ENCODE data around the gene POU2AF1.
A peak's percentile ranks its signal among the peaks of the same experiment; 100 is the strongest.

The POU2AF1 gene

GRCh38 chr11:111378861-111379601 lies at the start of gene POU2AF1:
Gene POU2AF1, minus strand, starts transcription at chr11:111379275. Its CDS starts 98 bp downstream, at chr11:111379177.
- no peak for DNase-seq

- no peak for DNase-seq
These were observed 49.2 kb upstream of the POU2AF1 start for GRCh38 chr11:111428113-111428876.

GRCh38 chr11:111427471-111427912 lies 48.4 kb upstream of the POU2AF1 start:
- peak; percentile 5 for DNase-seq

GRCh38 chr11:111426617-111427016 lies 47.5 kb upstream of the POU2AF1 start:
- no peak for DNase-seq

- no peak for DNase-seq
These were observed 44.2 kb upstream of the POU2AF1 start for GRCh38 chr11:111423250-111423615.

GRCh38 chr11:111422494-111423249 lies 43.6 kb upstream of the POU2AF1 start:
- DNase-seq = peak; percentile 24

- no peak for DNase-seq
These were observed 42.2 kb upstream of the POU2AF1 start for GRCh38 chr11:111421251-111421650.

GRCh38 chr11:111419641-111420327 lies 40.7 kb upstream of the POU2AF1 start:
- DNase-seq = no peak

- no peak for DNase-seq
These were observed 40.1 kb upstream of the POU2AF1 start for GRCh38 chr11:111419181-111419580.

GRCh38 chr11:111418436-111418787 lies 39.3 kb upstream of the POU2AF1 start:
- no peak for DNase-seq

GRCh38 chr11:111417766-111418435 lies 38.8 kb upstream of the POU2AF1 start:
- DNase-seq = no peak

GRCh38 chr11:111417011-111417765 lies 38.1 kb upstream of the POU2AF1 start:
- DNase-seq = no peak

GRCh38 chr11:111416231-111416960 lies 37.3 kb upstream of the POU2AF1 start:
- DNase-seq = no peak

GRCh38 chr11:111414936-111415335 lies 35.9 kb upstream of the POU2AF1 start:
- DNase-seq = no peak

- DNase-seq = no peak
These were observed 35.3 kb upstream of the POU2AF1 start for GRCh38 chr11:111414267-111414931.

GRCh38 chr11:111413849-111414248 lies 34.8 kb upstream of the POU2AF1 start:
- DNase-seq = no peak

- DNase-seq = no peak
These were observed 33.2 kb upstream of the POU2AF1 start for GRCh38 chr11:111412293-111412692.

GRCh38 chr11:111411456-111411855 lies 32.4 kb upstream of the POU2AF1 start:
- DNase-seq = no peak

GRCh38 chr11:111410951-111411350 lies 31.9 kb upstream of the POU2AF1 start:
- no peak for DNase-seq

- no peak for DNase-seq
These were observed 30.8 kb upstream of the POU2AF1 start for GRCh38 chr11:111409915-111410314.

Data from NCI-H1694 (cell line).